Glutamatergic neuron (in vitro differentiated cells): ENCODE measurements around the gene SNX17. TPM values are rescaled to one million over a fixed set of nuclear protein-coding genes. Genes with fewer than 3 reads are reported as not detected.
A peak's percentile ranks its signal among the peaks of the same experiment; 100 is the strongest.

Experiments
- DNase-seq: peaks from one replicate; pipeline ENCODE4 v3.0.0; 2022
- H3K27ac Mint-ChIP-seq: one replicate; pipeline ENCODE4 v1.8.0; 2020; ENCODE audit warnings: mild to moderate bottlenecking, mixed read lengths, inconsistent platforms; ENCODE audit not compliant: unreplicated experiment
- H3K27me3 Mint-ChIP-seq: one replicate; pipeline ENCODE4 v1.8.0; 2020; ENCODE audit warnings: mild to moderate bottlenecking, moderate library complexity, mixed read lengths, inconsistent platforms; ENCODE audit not compliant: unreplicated experiment
- H3K36me3 Mint-ChIP-seq: one replicate; pipeline ENCODE4 v1.8.0; 2020; ENCODE audit warnings: mild to moderate bottlenecking, mixed read lengths, inconsistent platforms; ENCODE audit not compliant: unreplicated experiment
- H3K4me1 Mint-ChIP-seq: one replicate; pipeline ENCODE4 v1.8.0; 2020; ENCODE audit warnings: mild to moderate bottlenecking, low read depth, mixed read lengths, inconsistent platforms; ENCODE audit not compliant: unreplicated experiment
- H3K4me3 Mint-ChIP-seq: one replicate; pipeline ENCODE4 v1.8.0; 2020; ENCODE audit warnings: mild to moderate bottlenecking, mixed read lengths, inconsistent platforms; ENCODE audit not compliant: unreplicated experiment
- H3K9me3 Mint-ChIP-seq: one replicate; pipeline ENCODE4 v1.8.0; 2020; ENCODE audit warnings: mild to moderate bottlenecking, moderate library complexity, mixed read lengths, inconsistent platforms; ENCODE audit not compliant: unreplicated experiment
- CTCF ChIP-seq: fragments of 200-600 bp; sonication (generic); IDR thresholded peaks from one replicate; pipeline ENCODE4 v1.5.0; 2021; ENCODE audit not compliant: partially characterized antibody, unreplicated experiment
- total RNA-seq: library from RNA; stranded (reverse); fragmentation: NEBNext Ultra II Directional; extraction: Animal tissue kit (Norgen Biotek cat#: 25700); gene quantifications from one replicate; pipeline ENCODE4 v1.2.1, GENCODE V29; 2021; ENCODE audit not compliant: unreplicated experiment

Gene SNX17
- total RNA-seq, 1 donor from 2014 or later: 72.5 TPM

- TF ChIP-seq CTCF: no peak
- DNase-seq: peak; percentile 47
- peaks cover 19% of the 10 kb centered on the region for H3K9me3 Mint-ChIP-seq
- H3K4me1 Mint-ChIP-seq: peaks cover 10% of the 10 kb centered on the region
- H3K36me3 Mint-ChIP-seq: no peaks in the 10 kb centered on the region
- H3K27me3 Mint-ChIP-seq: peaks cover 14% of the 10 kb centered on the region
- peak overlapping the region; percentile 100 for H3K27ac Mint-ChIP-seq
- peak overlapping the region; percentile 100 for H3K4me3 Mint-ChIP-seq
These were observed 14.4 kb upstream of the SNX17 start for GRCh38 chr2:27356056-27356381.

GRCh38 chr2:27356382-27357181 lies 13.8 kb upstream of the SNX17 start, which contains the start of gene GTF3C2:
Gene GTF3C2 (minus strand): TSS chr2:27356764. CDS start chr2:27343554, 13,210 bp downstream.
- DNase-seq: peak; percentile 95
- Mint-ChIP-seq H3K27ac (peak within 1 kb of the TSS; percentile 100), H3K9me3 (peaks cover 19% of the 10 kb centered on the region)

GRCh38 chr2:27362678-27363420 lies 7.6 kb upstream of the SNX17 start:
- no peaks in the 10 kb centered on the region for H3K36me3 Mint-ChIP-seq

More at GRCh38 chr2:27356382-27357181, 13.8 kb upstream of the SNX17 start, which contains the start of gene GTF3C2:
- Mint-ChIP-seq H3K36me3 (no peaks in the 10 kb centered on the region), H3K4me3 (peak within 1 kb of the TSS; percentile 100), H3K4me1 (peaks cover 10% of the 10 kb centered on the region), H3K27me3 (peaks cover 14% of the 10 kb centered on the region)
- TF ChIP-seq CTCF: no peak

GRCh38 chr2:27363933-27364332 lies 6.5 kb upstream of the SNX17 start:
- Mint-ChIP-seq H3K4me1 (peaks cover 3% of the 10 kb centered on the region), H3K9me3 (peaks cover 4% of the 10 kb centered on the region), H3K27ac (no peak overlapping the region), H3K27me3 (no peaks in the 10 kb centered on the region), H3K36me3 (no peaks in the 10 kb centered on the region), H3K4me3 (no peak overlapping the region)
- no peak for DNase-seq
- TF ChIP-seq CTCF: no peak

More at GRCh38 chr2:27362678-27363420, 7.6 kb upstream of the SNX17 start:
- H3K9me3 Mint-ChIP-seq: peaks cover 5% of the 10 kb centered on the region
- H3K4me3 Mint-ChIP-seq: no peak overlapping the region
- TF ChIP-seq CTCF: no peak
- no peak overlapping the region for H3K27ac Mint-ChIP-seq
- no peaks in the 10 kb centered on the region for H3K4me1 Mint-ChIP-seq
- H3K27me3 Mint-ChIP-seq: peaks cover 2% of the 10 kb centered on the region
- no peak for DNase-seq

GRCh38 chr2:27369471-27370025 lies 868 bp upstream of the SNX17 start:
- H3K4me3 Mint-ChIP-seq: peak overlapping the region; percentile 98
- peaks cover 18% of the 10 kb centered on the region for H3K9me3 Mint-ChIP-seq
- H3K36me3 Mint-ChIP-seq: peaks cover 6% of the 10 kb centered on the region
- peaks cover 8% of the 10 kb centered on the region for H3K27me3 Mint-ChIP-seq
- peak overlapping the region; percentile 90 for H3K27ac Mint-ChIP-seq
- peaks cover 15% of the 10 kb centered on the region for H3K4me1 Mint-ChIP-seq
- no peak for DNase-seq
- TF ChIP-seq CTCF: no peak
